CD14-positive monocyte (primary cell): ENCODE data around the gene VCAN. TPM values are rescaled to one million over a fixed set of nuclear protein-coding genes. Genes with fewer than 3 reads are reported as not detected.

ENCODE experiments used
- DNase-seq, 3 donors: peaks; one replicate each; pipeline ENCODE4 v3.0.0-alpha.2; 2011 to 2022
- H2AFZ ChIP-seq: 2 replicates; pipeline ENCODE4 v1.6.0; 2012; ENCODE audit warnings: mild to moderate bottlenecking, low read depth, low read length, inconsistent platforms; ENCODE audit not compliant: insufficient read depth, poor library complexity, severe bottlenecking
- H3K27ac ChIP-seq, 2 donors: 1 replicate in 1 of 2; 2 replicates in 1 of 2; pipeline ENCODE4 v1.5.1; 2012 to 2013; ENCODE audit warnings: low read length in 2 of 2, control low read depth in 1 of 2, inconsistent platforms in 1 of 2, low read depth in 1 of 2, mild to moderate bottlenecking in 1 of 2
- H3K27me3 ChIP-seq, 2 donors: one replicate each; pipeline versions ENCODE4 v1.6.0 to v1.6.1; 2011 to 2013; ENCODE audit warnings: low read length in 2 of 2; ENCODE audit not compliant: control insufficient read depth in 2 of 2, insufficient read depth in 2 of 2
- H3K36me3 ChIP-seq, 2 donors: replicated peaks in 1 of 2; 1 replicate in 1 of 2; 2 replicates in 1 of 2; pipeline versions ENCODE4 v1.5.1 to v1.6.1; 2012 to 2013; ENCODE audit warnings: low read length in 2 of 2, control low read depth in 1 of 2, inconsistent platforms in 1 of 2, mild to moderate bottlenecking in 1 of 2; ENCODE audit not compliant: insufficient read depth in 2 of 2, control insufficient read depth in 1 of 2
- H3K4me1 ChIP-seq, 2 donors: 1 replicate in 1 of 2; 2 replicates in 1 of 2; pipeline versions ENCODE4 v1.5.1 to v1.6.1; 2012 to 2013; ENCODE audit warnings: low read length in 2 of 2, control low read depth in 1 of 2, inconsistent platforms in 1 of 2, mild to moderate bottlenecking in 1 of 2, moderate library complexity in 1 of 2; ENCODE audit not compliant: insufficient read depth in 2 of 2, control insufficient read depth in 1 of 2
- H3K4me2 ChIP-seq: replicated peaks from 2 replicates; pipeline ENCODE3; 2012; ENCODE audit warnings: low read length, moderate library complexity, mild to moderate bottlenecking; ENCODE audit not compliant: poor library complexity, severe bottlenecking; ENCODE audit errors: extremely low read depth
- H3K4me3 ChIP-seq, 3 experiments: fragments of 200-600 bp in 1 of 3; sonication (generic) in 1 of 3; replicated peaks in 1 of 3; 1 replicate in 2 of 3; 2 replicates in 1 of 3; pipeline ENCODE4 v1.5.1; 2011 to 2013; ENCODE audit warnings: low read length in 3 of 3, mild to moderate bottlenecking in 3 of 3, control low read depth in 2 of 3, low read depth in 2 of 3, inconsistent platforms in 1 of 3, moderate library complexity in 1 of 3
- H3K79me2 ChIP-seq: 2 replicates; pipeline ENCODE4 v1.6.0; 2012; ENCODE audit warnings: mild to moderate bottlenecking, control low read depth, inconsistent platforms, low read length, moderate library complexity; ENCODE audit not compliant: insufficient read depth
- H3K9ac ChIP-seq: 2 replicates; pipeline ENCODE4 v1.6.0; 2017; ENCODE audit warnings: low read length, mild to moderate bottlenecking; ENCODE audit not compliant: insufficient read depth, poor library complexity, severe bottlenecking
- H3K9me3 ChIP-seq, 2 donors: replicated peaks in 1 of 2; 1 replicate in 1 of 2; 2 replicates in 1 of 2; pipeline versions ENCODE4 v1.5.1 to v1.6.1; 2012 to 2013; ENCODE audit warnings: low read length in 2 of 2, control low read depth in 1 of 2; ENCODE audit not compliant: control insufficient read depth in 1 of 2, insufficient read depth in 1 of 2
- H4K20me1 ChIP-seq: 2 replicates; pipeline ENCODE4 v1.6.0; 2012; ENCODE audit warnings: mild to moderate bottlenecking, low read length, control low read depth, moderate library complexity; ENCODE audit not compliant: insufficient read depth
- H3K27ac Mint-ChIP-seq, 7 donors: one replicate each; pipeline ENCODE4 v1.8.0; 2020; ENCODE audit warnings: mild to moderate bottlenecking in 7 of 7, mixed read lengths in 7 of 7, moderate library complexity in 6 of 7, inconsistent platforms in 2 of 7
- H3K27me3 Mint-ChIP-seq, 3 donors: one replicate each; pipeline ENCODE4 v1.8.0; 2021 to 2022; ENCODE audit warnings: low read depth in 3 of 3, mild to moderate bottlenecking in 3 of 3, mixed read lengths in 3 of 3, moderate library complexity in 3 of 3, inconsistent platforms in 1 of 3
- H3K36me3 Mint-ChIP-seq, 2 donors: one replicate each; pipeline ENCODE4 v1.8.0; 2020; ENCODE audit warnings: mixed read lengths in 2 of 2, inconsistent platforms in 1 of 2, mild to moderate bottlenecking in 1 of 2
- H3K4me1 Mint-ChIP-seq: one replicate; pipeline ENCODE4 v1.8.0; 2020; ENCODE audit warnings: mild to moderate bottlenecking, mixed read lengths
- H3K4me3 Mint-ChIP-seq, 2 donors: one replicate each; pipeline ENCODE4 v1.8.0; 2020; ENCODE audit warnings: mild to moderate bottlenecking in 2 of 2, mixed read lengths in 2 of 2, moderate library complexity in 1 of 2
- H3K9me3 Mint-ChIP-seq, 7 donors: one replicate each; pipeline ENCODE4 v1.8.0; 2020 to 2022; ENCODE audit warnings: mixed read lengths in 7 of 7, mild to moderate bottlenecking in 6 of 7, moderate library complexity in 6 of 7, inconsistent platforms in 2 of 7
- CTCF ChIP-seq: fragments of 200-600 bp; IDR thresholded peaks from one replicate; pipeline ENCODE4 v1.8.0; 2022; ENCODE audit warnings: antibody characterized with exemption, mild to moderate bottlenecking
- WGBS: methylation state at CpG from one replicate; pipeline ENCODE4 v1.1.5; 2013; ENCODE audit warnings: missing lambda C conversion rate; ENCODE audit not compliant: insufficient coverage; 5-methylcytosine and 5-hydroxymethylcytosine counted together
- intact Hi-C, 2 donors: fragments of 100-400 bp; cut with micrococcal nuclease; formaldehyde crosslinking; loops; one replicate each; pipeline versions ENCODE4 v1.15.0 to v1.15.1; 2023
- polyA plus RNA-seq, 3 donors: library from polyadenylated mRNA; depleted of rRNA in 1 of 3; unstranded in 2 of 3; stranded (reverse) in 1 of 3; fragments of 300-500 nt in 2 of 3; fragments of >200 nt in 1 of 3; fragmentation: Illumina TruSeq in 2 of 3; gene quantifications; 1 replicate in 2 of 3; 2 replicates in 1 of 3; pipeline ENCODE4 v1.2.3, GENCODE V29; 2012 to 2021

The VCAN gene
- polyA plus RNA-seq, 3 donors, result 417 to 844 (median 630) TPM

DNA sequence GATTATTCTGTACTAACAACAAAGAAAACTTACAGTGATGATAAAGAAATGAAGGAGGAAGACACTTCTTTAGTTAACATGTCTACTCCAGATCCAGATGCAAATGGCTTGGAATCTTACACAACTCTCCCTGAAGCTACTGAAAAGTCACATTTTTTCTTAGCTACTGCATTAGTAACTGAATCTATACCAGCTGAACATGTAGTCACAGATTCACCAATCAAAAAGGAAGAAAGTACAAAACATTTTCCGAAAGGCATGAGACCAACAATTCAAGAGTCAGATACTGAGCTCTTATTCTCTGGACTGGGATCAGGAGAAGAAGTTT is 67.9 kb downstream of the VCAN start:
- Histone ChIP-seq H3K4me2 (no peak overlapping the region), H3K27me3 (no peaks in the 10 kb centered on the region), H4K20me1 (peaks cover 100% of the 10 kb centered on the region), H2AFZ (no peak overlapping the region), H3K4me1 (peaks cover 0 to 10% of the 10 kb centered on the region in 2 donors), H3K79me2 (peaks cover 47% of the 10 kb centered on the region), H3K9ac (no peak overlapping the region), H3K27ac (peak overlapping the region in 1 of 2 donors; percentile 63), H3K4me3 (no peak overlapping the region), H3K36me3 (peaks cover 95 to 99% of the 10 kb centered on the region in 2 donors), H3K9me3 (no peaks in the 10 kb centered on the region)
- intact Hi-C loops, result no loop called here
- no peak for TF ChIP-seq CTCF
- DNase-seq, result no peak
- whole genome bisulfite sequencing, result no CpG with 5 or more reads among the region's 1 CpG
- Mint-ChIP-seq H3K36me3 (peaks cover 82 to 88% of the 10 kb centered on the region in 2 donors), H3K9me3 (peaks cover 0 to 14% (median 7%) of the 10 kb centered on the region in 7 donors), H3K4me1 (peaks cover 24% of the 10 kb centered on the region), H3K27me3 (no peaks in the 10 kb centered on the region), H3K4me3 (peak overlapping the region in 1 of 2 donors; percentile 58), H3K27ac (peak overlapping the region in 5 of 7 donors; percentile 55 to 89 (median 67))

DNA sequence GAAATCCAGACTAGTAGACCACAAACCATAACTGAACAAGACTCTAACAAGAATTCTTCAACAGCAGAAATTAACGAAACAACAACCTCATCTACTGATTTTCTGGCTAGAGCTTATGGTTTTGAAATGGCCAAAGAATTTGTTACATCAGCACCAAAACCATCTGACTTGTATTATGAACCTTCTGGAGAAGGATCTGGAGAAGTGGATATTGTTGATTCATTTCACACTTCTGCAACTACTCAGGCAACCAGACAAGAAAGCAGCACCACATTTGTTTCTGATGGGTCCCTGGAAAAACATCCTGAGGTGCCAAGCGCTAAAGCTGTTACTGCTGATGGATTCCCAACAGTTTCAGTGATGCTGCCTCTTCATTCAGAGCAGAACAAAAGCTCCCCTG is 68.6 kb downstream of the VCAN start:
- H3K79me2 ChIP-seq, result peaks cover 40% of the 10 kb centered on the region
- peak overlapping the region; percentile 1 to 63 for H3K27ac ChIP-seq
- Mint-ChIP-seq H3K4me1 (peaks cover 24% of the 10 kb centered on the region), H3K36me3 (peaks cover 82 to 92% of the 10 kb centered on the region in 2 donors), H3K27ac (peak overlapping the region in 5 of 7 donors; percentile 13 to 69 (median 64)), H3K9me3 (peaks cover 0 to 14% (median 7%) of the 10 kb centered on the region in 7 donors), H3K27me3 (no peaks in the 10 kb centered on the region), H3K4me3 (no peak overlapping the region)
- H3K4me3 ChIP-seq, result no peak overlapping the region
- DNase-seq, result no peak
- H4K20me1 ChIP-seq, result peaks cover 100% of the 10 kb centered on the region
- H3K9ac ChIP-seq, result no peak overlapping the region
- H3K4me2 ChIP-seq, result no peak overlapping the region
- TF ChIP-seq CTCF, result no peak
- H3K9me3 ChIP-seq, result no peaks in the 10 kb centered on the region
- WGBS, result 100% methylated on average over 1 of the region's 2 CpGs
- H3K4me1 ChIP-seq, result peaks cover 0 to 10% of the 10 kb centered on the region in 2 donors
- H2AFZ ChIP-seq, result no peak overlapping the region
- intact Hi-C loops, result no loop called here
- H3K27me3 ChIP-seq, result no peaks in the 10 kb centered on the region
- H3K36me3 ChIP-seq, result peaks cover 95 to 99% of the 10 kb centered on the region in 2 donors
